K562 (cell line): Measurements from ENCODE around the gene ZBTB46. TPM values are rescaled to one million over a fixed set of nuclear protein-coding genes. Genes with fewer than 3 reads are reported as not detected.

Experiments used
- ARID1B ChIP-seq: fragments of 450-650 bp; IDR thresholded peaks from 2 replicates; pipeline ENCODE4 v1.6.1; 2016; ENCODE audit warnings: antibody characterized with exemption, mild to moderate bottlenecking, inconsistent platforms
- ATF1 ChIP-seq, 2 experiments: fragments of 450-650 bp in 1 of 2; IDR thresholded peaks; 2 replicates each; pipeline ENCODE4 v1.6.1; 2016; ENCODE audit warnings: missing compliant biosample characterization in 1 of 2, missing genetic modification characterization in 1 of 2
- CEBPB ChIP-seq: fragments of 450-650 bp; IDR thresholded peaks from 2 replicates; pipeline ENCODE4 v1.6.1; 2016; ENCODE audit warnings: missing genetic modification characterization, missing compliant biosample characterization
- CEBPG ChIP-seq, 3 experiments: fragments of 200-800 bp in 1 of 3; sonication (Bioruptor generic) in 1 of 3; sonication (generic) in 1 of 3; formaldehyde crosslinking in 1 of 3; IDR thresholded peaks in 2 of 3; conservative IDR thresholded peaks in 1 of 3; 2 replicates each; pipeline versions ENCODE4 v1.6.1 to v1.8.0; 2016 to 2022; ENCODE audit warnings: missing compliant biosample characterization in 2 of 3, missing genetic modification characterization in 2 of 3, mild to moderate bottlenecking in 1 of 3, missing genetic modification reagents in 1 of 3
- HDAC6 ChIP-seq: IDR thresholded peaks from 2 replicates; pipeline ENCODE4 v1.6.1; 2012; ENCODE audit warnings: low read depth, mild to moderate bottlenecking, control low read depth, inconsistent platforms, low read length, moderate library complexity
- KAT8 ChIP-seq: fragments of 450-650 bp; IDR thresholded peaks from 2 replicates; pipeline ENCODE4 v1.6.1; 2016; ENCODE audit warnings: low read depth, mild to moderate bottlenecking
- KDM5B ChIP-seq: fragments of 200-600 bp; sonication (generic); IDR thresholded peaks from 2 replicates; pipeline ENCODE4 v1.6.1; 2012; ENCODE audit warnings: low read depth, mild to moderate bottlenecking, moderate library complexity, low read length, control low read depth, inconsistent platforms; ENCODE audit not compliant: insufficient replicate concordance
- PRMT5 ChIP-seq: sonication (generic); formaldehyde crosslinking; IDR thresholded peaks from 2 replicates; pipeline ENCODE4 v1.5.0; 2020; ENCODE audit warnings: missing genetic modification reagents
- SP1 ChIP-seq: sonication (generic); formaldehyde crosslinking; IDR thresholded peaks from 2 replicates; pipeline ENCODE4 v1.8.1; 2022; ENCODE audit warnings: mild to moderate bottlenecking, missing genetic modification reagents
- ZNF175 ChIP-seq: fragments of 200-800 bp; sonication (Bioruptor generic); IDR thresholded peaks from 2 replicates; pipeline ENCODE4 v1.6.1; 2016; ENCODE audit warnings: low read depth, mild to moderate bottlenecking, missing genetic modification characterization, missing compliant biosample characterization
- ZNF41 ChIP-seq: fragments of 250-450 bp; sonication (Bioruptor Pico); conservative IDR thresholded peaks from 2 replicates; pipeline ENCODE4 v1.4.0; 2020; ENCODE audit warnings: mild to moderate bottlenecking
- ZNF785 ChIP-seq: fragments of 250-450 bp; sonication (Bioruptor Pico); IDR thresholded peaks from 2 replicates; pipeline ENCODE4 v1.4.0; 2020; ENCODE audit warnings: mild to moderate bottlenecking
- ZSCAN29 ChIP-seq: fragments of 450-650 bp; IDR thresholded peaks from 2 replicates; pipeline ENCODE4 v1.6.1; 2017
- polyA plus RNA-seq, 8 experiments: library from polyadenylated mRNA; depleted of rRNA in 4 of 8; stranded (reverse) in 5 of 8; unstranded in 3 of 8; fragments of >200 nt; fragmentation: Nextera tagmentation in 2 of 8; fragmentation: Illumina TruSeq in 1 of 8; extraction: Ambion mirVana in 2 of 8; extraction: Trizol in 1 of 8; gene quantifications; 2 replicates each; pipeline versions ENCODE4 v1.2.1 to v1.2.3, GENCODE V29; 2011 to 2014; ENCODE audit warnings: inconsistent platforms in 1 of 8, missing spikeins in 1 of 8
- total RNA-seq, 7 experiments: library from RNA; depleted of rRNA in 6 of 7; stranded (reverse); fragments of >200 nt in 6 of 7; fragmentation: Illumina TruSeq in 2 of 7; extraction: Trizol in 2 of 7; gene quantifications; 2 replicates each; pipeline versions ENCODE4 v1.2.1 to v1.2.3, GENCODE V29; 2011 to 2021; ENCODE audit warnings: low replicate concordance in 1 of 7
- TF ChIP-seq, protein P1 (sequence below): fragments of 450-650 bp; IDR thresholded peaks from 2 replicates; pipeline ENCODE4 v1.6.1; 2016; ENCODE audit warnings: mild to moderate bottlenecking, moderate library complexity
- TF ChIP-seq, protein P2 (sequence below): sonication (generic); formaldehyde crosslinking; IDR thresholded peaks from 2 replicates; pipeline ENCODE4 v1.8.1; 2023; ENCODE audit warnings: mild to moderate bottlenecking, missing genetic modification reagents

Gene ZBTB46
- total and polyA plus RNA-seq, 9 of the 15 experiments (the other 6 are each of a cell fraction or from before 2014, with no cell fraction given): 0.29 to 4.1 (median 1.1) TPM

DNA sequence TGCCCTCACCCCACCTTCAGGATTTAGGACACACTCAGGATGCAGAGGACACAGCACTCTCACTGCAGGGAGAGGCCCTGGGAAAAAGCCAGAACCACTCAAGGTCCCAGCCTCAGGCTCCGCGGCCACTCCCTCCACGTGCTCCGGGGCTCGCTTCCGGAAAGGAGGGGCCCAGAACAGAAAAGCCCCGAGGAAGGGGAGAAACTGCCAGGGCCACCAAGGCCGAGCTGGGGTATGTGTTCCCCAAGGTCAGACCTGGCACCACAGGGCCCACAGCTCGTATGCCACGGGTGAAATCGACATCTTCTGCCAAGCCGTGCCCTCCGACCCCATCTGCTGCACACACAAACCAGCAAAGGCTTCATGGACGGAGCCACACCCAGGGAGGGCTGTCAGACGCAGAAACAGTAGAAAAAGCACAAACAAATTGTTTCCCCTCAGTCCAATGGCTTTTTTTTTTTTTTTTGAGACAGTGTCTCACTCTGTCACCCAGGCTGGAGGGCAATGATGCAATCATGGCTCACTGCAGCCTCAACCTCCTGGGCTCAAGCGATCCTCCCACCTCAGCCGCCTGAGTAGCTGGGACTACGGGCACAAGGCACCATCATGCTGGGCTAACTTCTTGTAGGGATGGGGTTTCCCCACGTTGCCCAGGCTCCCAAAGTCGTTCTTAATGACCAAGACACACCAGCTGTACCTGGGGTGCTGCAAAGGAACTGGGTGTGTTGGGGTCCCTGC, 58.1 kb downstream of the ZBTB46 start (continued):
- TF ChIP-seq ATF1 (CRISPR knock-in tag; IDR thresholded peaks at IDR 0.05) (no peak), ATF1 (tag; IDR thresholded peaks at IDR 0.05) (no peak), CEBPG (CRISPR knock-in tag; IDR thresholded peaks at IDR 0.05) (peak; percentile 80), CEBPG (tag; conservative IDR thresholded peaks at IDR 0.05 in 1 of 2, IDR thresholded peaks at IDR 0.05 in 1 of 2) (peak; percentile 17 to 75; a peak in 3 of 4 replicates), ZNF175 (CRISPR knock-in tag) (no peak), SP1 (CRISPR knock-in tag) (no peak), KAT8 (no peak), CEBPB (tag) (peak; percentile 78), ZSCAN29 (no peak), HDAC6 (no peak), ZNF785 (CRISPR knock-in tag) (no peak), ARID1B (no peak), PRMT5 (CRISPR knock-in tag) (no peak), KDM5B (no peak), ZNF41 (CRISPR knock-in tag) (no peak)
- TF ChIP-seq, protein P1, sequence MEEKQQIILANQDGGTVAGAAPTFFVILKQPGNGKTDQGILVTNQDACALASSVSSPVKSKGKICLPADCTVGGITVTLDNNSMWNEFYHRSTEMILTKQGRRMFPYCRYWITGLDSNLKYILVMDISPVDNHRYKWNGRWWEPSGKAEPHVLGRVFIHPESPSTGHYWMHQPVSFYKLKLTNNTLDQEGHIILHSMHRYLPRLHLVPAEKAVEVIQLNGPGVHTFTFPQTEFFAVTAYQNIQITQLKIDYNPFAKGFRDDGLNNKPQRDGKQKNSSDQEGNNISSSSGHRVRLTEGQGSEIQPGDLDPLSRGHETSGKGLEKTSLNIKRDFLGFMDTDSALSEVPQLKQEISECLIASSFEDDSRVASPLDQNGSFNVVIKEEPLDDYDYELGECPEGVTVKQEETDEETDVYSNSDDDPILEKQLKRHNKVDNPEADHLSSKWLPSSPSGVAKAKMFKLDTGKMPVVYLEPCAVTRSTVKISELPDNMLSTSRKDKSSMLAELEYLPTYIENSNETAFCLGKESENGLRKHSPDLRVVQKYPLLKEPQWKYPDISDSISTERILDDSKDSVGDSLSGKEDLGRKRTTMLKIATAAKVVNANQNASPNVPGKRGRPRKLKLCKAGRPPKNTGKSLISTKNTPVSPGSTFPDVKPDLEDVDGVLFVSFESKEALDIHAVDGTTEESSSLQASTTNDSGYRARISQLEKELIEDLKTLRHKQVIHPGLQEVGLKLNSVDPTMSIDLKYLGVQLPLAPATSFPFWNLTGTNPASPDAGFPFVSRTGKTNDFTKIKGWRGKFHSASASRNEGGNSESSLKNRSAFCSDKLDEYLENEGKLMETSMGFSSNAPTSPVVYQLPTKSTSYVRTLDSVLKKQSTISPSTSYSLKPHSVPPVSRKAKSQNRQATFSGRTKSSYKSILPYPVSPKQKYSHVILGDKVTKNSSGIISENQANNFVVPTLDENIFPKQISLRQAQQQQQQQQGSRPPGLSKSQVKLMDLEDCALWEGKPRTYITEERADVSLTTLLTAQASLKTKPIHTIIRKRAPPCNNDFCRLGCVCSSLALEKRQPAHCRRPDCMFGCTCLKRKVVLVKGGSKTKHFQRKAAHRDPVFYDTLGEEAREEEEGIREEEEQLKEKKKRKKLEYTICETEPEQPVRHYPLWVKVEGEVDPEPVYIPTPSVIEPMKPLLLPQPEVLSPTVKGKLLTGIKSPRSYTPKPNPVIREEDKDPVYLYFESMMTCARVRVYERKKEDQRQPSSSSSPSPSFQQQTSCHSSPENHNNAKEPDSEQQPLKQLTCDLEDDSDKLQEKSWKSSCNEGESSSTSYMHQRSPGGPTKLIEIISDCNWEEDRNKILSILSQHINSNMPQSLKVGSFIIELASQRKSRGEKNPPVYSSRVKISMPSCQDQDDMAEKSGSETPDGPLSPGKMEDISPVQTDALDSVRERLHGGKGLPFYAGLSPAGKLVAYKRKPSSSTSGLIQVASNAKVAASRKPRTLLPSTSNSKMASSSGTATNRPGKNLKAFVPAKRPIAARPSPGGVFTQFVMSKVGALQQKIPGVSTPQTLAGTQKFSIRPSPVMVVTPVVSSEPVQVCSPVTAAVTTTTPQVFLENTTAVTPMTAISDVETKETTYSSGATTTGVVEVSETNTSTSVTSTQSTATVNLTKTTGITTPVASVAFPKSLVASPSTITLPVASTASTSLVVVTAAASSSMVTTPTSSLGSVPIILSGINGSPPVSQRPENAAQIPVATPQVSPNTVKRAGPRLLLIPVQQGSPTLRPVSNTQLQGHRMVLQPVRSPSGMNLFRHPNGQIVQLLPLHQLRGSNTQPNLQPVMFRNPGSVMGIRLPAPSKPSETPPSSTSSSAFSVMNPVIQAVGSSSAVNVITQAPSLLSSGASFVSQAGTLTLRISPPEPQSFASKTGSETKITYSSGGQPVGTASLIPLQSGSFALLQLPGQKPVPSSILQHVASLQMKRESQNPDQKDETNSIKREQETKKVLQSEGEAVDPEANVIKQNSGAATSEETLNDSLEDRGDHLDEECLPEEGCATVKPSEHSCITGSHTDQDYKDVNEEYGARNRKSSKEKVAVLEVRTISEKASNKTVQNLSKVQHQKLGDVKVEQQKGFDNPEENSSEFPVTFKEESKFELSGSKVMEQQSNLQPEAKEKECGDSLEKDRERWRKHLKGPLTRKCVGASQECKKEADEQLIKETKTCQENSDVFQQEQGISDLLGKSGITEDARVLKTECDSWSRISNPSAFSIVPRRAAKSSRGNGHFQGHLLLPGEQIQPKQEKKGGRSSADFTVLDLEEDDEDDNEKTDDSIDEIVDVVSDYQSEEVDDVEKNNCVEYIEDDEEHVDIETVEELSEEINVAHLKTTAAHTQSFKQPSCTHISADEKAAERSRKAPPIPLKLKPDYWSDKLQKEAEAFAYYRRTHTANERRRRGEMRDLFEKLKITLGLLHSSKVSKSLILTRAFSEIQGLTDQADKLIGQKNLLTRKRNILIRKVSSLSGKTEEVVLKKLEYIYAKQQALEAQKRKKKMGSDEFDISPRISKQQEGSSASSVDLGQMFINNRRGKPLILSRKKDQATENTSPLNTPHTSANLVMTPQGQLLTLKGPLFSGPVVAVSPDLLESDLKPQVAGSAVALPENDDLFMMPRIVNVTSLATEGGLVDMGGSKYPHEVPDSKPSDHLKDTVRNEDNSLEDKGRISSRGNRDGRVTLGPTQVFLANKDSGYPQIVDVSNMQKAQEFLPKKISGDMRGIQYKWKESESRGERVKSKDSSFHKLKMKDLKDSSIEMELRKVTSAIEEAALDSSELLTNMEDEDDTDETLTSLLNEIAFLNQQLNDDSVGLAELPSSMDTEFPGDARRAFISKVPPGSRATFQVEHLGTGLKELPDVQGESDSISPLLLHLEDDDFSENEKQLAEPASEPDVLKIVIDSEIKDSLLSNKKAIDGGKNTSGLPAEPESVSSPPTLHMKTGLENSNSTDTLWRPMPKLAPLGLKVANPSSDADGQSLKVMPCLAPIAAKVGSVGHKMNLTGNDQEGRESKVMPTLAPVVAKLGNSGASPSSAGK: peak; percentile 88
- TF ChIP-seq, protein P2, sequence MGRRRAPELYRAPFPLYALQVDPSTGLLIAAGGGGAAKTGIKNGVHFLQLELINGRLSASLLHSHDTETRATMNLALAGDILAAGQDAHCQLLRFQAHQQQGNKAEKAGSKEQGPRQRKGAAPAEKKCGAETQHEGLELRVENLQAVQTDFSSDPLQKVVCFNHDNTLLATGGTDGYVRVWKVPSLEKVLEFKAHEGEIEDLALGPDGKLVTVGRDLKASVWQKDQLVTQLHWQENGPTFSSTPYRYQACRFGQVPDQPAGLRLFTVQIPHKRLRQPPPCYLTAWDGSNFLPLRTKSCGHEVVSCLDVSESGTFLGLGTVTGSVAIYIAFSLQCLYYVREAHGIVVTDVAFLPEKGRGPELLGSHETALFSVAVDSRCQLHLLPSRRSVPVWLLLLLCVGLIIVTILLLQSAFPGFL: no peak
